GM23338 (cell line): Measurements from ENCODE around the gene CRMP1. TPM values are rescaled to one million over a fixed set of nuclear protein-coding genes. Genes with fewer than 3 reads are reported as not detected.

Experiments
- ATAC-seq: fragments of 200-7000 bp; cut with Tn5 transposase; 3 replicates; pipeline ENCODE4 v1.9.1; 2020
- DNase-seq: peaks from one replicate; pipeline ENCODE4 v3.0.0-alpha.2; 2015; ENCODE audit warnings: low spot score
- H2AFZ ChIP-seq: fragments of 200-600 bp; sonication (generic); 2 replicates; pipeline ENCODE4 v1.8.0; 2016; ENCODE audit warnings: antibody characterized with exemption, mild to moderate bottlenecking, moderate library complexity
- H3F3A ChIP-seq: fragments of 200-600 bp; sonication (generic); replicated peaks from 2 replicates; pipeline ENCODE4 v1.8.0; 2017; ENCODE audit warnings: antibody characterized with exemption, mixed run types, low read depth
- H3K27ac ChIP-seq: fragments of 200-600 bp; sonication (generic); 2 replicates; pipeline ENCODE4 v1.6.1; 2016; ENCODE audit warnings: low read depth
- H3K27me3 ChIP-seq: fragments of 200-600 bp; sonication (generic); 2 replicates; pipeline ENCODE4 v1.8.0; 2016; ENCODE audit warnings: mild to moderate bottlenecking, mixed run types, moderate library complexity; ENCODE audit not compliant: insufficient read depth
- H3K36me3 ChIP-seq: fragments of 200-600 bp; sonication (generic); 2 replicates; pipeline ENCODE4 v1.8.0; 2016; ENCODE audit warnings: mild to moderate bottlenecking; ENCODE audit not compliant: insufficient read depth
- H3K4me1 ChIP-seq: fragments of 200-600 bp; sonication (generic); 2 replicates; pipeline ENCODE4 v1.8.0; 2016; ENCODE audit warnings: mild to moderate bottlenecking, moderate library complexity; ENCODE audit not compliant: insufficient read depth
- H3K4me2 ChIP-seq: fragments of 200-600 bp; sonication (generic); 2 replicates; pipeline ENCODE4 v1.7.1; 2017; ENCODE audit warnings: mixed run types
- H3K4me3 ChIP-seq: fragments of 200-600 bp; sonication (generic); 2 replicates; pipeline ENCODE4 v1.6.1; 2016; ENCODE audit warnings: mixed run types
- H3K79me2 ChIP-seq: fragments of 200-600 bp; sonication (generic); replicated peaks from 2 replicates; pipeline ENCODE4 v1.8.0; 2017; ENCODE audit warnings: mild to moderate bottlenecking; ENCODE audit not compliant: insufficient read depth
- H3K9me2 ChIP-seq: fragments of 200-600 bp; sonication (generic); 2 replicates; pipeline ENCODE4 v1.8.0; 2017; ENCODE audit not compliant: insufficient read depth
- H4K20me1 ChIP-seq: fragments of 200-600 bp; sonication (generic); replicated peaks from 2 replicates; pipeline ENCODE4 v1.8.0; 2017; ENCODE audit warnings: mild to moderate bottlenecking; ENCODE audit not compliant: insufficient read depth
- H3K27ac Mint-ChIP-seq: 2 replicates; pipeline ENCODE4 v1.8.0; 2020; ENCODE audit warnings: inconsistent platforms, mild to moderate bottlenecking, moderate library complexity, mixed read lengths
- H3K27me3 Mint-ChIP-seq: 3 replicates; pipeline ENCODE4 v1.8.0; 2022; ENCODE audit warnings: low read depth, mild to moderate bottlenecking, moderate library complexity, mixed read lengths, inconsistent platforms; ENCODE audit not compliant: insufficient read depth, poor library complexity
- H3K36me3 Mint-ChIP-seq: 3 replicates; pipeline ENCODE4 v1.8.0; 2021; ENCODE audit warnings: low read depth, mild to moderate bottlenecking, inconsistent platforms, moderate library complexity, mixed read lengths
- H3K4me1 Mint-ChIP-seq: 3 replicates; pipeline ENCODE4 v1.8.0; 2020; ENCODE audit warnings: mild to moderate bottlenecking, inconsistent platforms, mixed read lengths
- H3K4me3 Mint-ChIP-seq: 3 replicates; pipeline ENCODE4 v1.8.0; 2021; ENCODE audit warnings: moderate library complexity, mild to moderate bottlenecking, inconsistent platforms, mixed read lengths
- H3K9me3 Mint-ChIP-seq: 3 replicates; pipeline ENCODE4 v1.8.0; 2020; ENCODE audit warnings: moderate library complexity, mild to moderate bottlenecking, inconsistent platforms, mixed read lengths
- CTCF ChIP-seq, 2 experiments: fragments of 200-600 bp in 1 of 2; sonication (generic) in 1 of 2; conservative IDR thresholded peaks; 2 replicates each; pipeline versions ENCODE4 v1.5.1 to v1.6.1; 2016 to 2017; ENCODE audit warnings: antibody characterized with exemption in 2 of 2, low read depth in 2 of 2, mild to moderate bottlenecking in 2 of 2, moderate library complexity in 1 of 2
- ETS1 ChIP-seq: IDR thresholded peaks from 2 replicates; pipeline ENCODE4 v1.6.1; 2016; ENCODE audit warnings: antibody characterized with exemption
- EZH2phosphoT487 ChIP-seq: fragments of 200-600 bp; sonication (generic); IDR thresholded peaks from one replicate; pipeline ENCODE4 v1.8.1; 2018; ENCODE audit warnings: antibody characterized with exemption; ENCODE audit not compliant: unreplicated experiment
- JUNB ChIP-seq: IDR thresholded peaks from one replicate; pipeline ENCODE4 v1.6.1; 2016; ENCODE audit warnings: antibody characterized with exemption; ENCODE audit not compliant: unreplicated experiment
- NANOG ChIP-seq: IDR thresholded peaks from 2 replicates; pipeline ENCODE4 v1.6.1; 2016; ENCODE audit warnings: antibody characterized with exemption, borderline replicate concordance
- POLR2AphosphoS5 ChIP-seq: IDR thresholded peaks from 2 replicates; pipeline ENCODE4 v1.6.1; 2016; ENCODE audit warnings: antibody characterized with exemption, low read depth
- REST ChIP-seq: IDR thresholded peaks from one replicate; pipeline ENCODE4 v1.6.1; 2018; ENCODE audit warnings: antibody characterized with exemption; ENCODE audit not compliant: unreplicated experiment
- STAT1 ChIP-seq: IDR thresholded peaks from one replicate; pipeline ENCODE4 v1.6.1; 2016; ENCODE audit warnings: antibody characterized with exemption; ENCODE audit not compliant: unreplicated experiment
- ZNF331 ChIP-seq: fragments of 250-450 bp; sonication (Bioruptor Pico); IDR thresholded peaks from 2 replicates; pipeline ENCODE4 v1.5.0; 2020; ENCODE audit warnings: low read depth, mild to moderate bottlenecking, moderate library complexity
- polyA plus RNA-seq: library from polyadenylated mRNA; unstranded; fragments of >200 nt; fragmentation: Nextera tagmentation; extraction: Ambion mirVana; gene quantifications from 2 replicates; pipeline ENCODE4 v1.2.1, GENCODE V29; 2016
- total RNA-seq: library from RNA; depleted of rRNA; stranded (reverse); fragments of >200 nt; shearing (Covaris generic); gene quantifications from 2 replicates; pipeline ENCODE4 v1.2.3, GENCODE V29; 2014

CRMP1 gene
- total and polyA plus RNA-seq, 2 experiments from 2014 or later, result 52.7 to 146 TPM

- H3K4me1 Mint-ChIP-seq, result peaks cover 7% of the 10 kb centered on the region; the same call in 1 of the 3 replicates
- no peak for ATAC-seq
- H3K9me3 Mint-ChIP-seq, result no peaks in the 10 kb centered on the region
- H3K4me2 ChIP-seq, result no peak overlapping the region
- no peak overlapping the region for H3K27ac ChIP-seq
- no peaks in the 10 kb centered on the region for H4K20me1 ChIP-seq
- no peaks in the 10 kb centered on the region for H3K27me3 ChIP-seq
- H3K27me3 Mint-ChIP-seq, result peaks cover 3% of the 10 kb centered on the region
- H3K27ac Mint-ChIP-seq, result no peak overlapping the region
- H3K4me3 ChIP-seq, result no peak overlapping the region
- no peak overlapping the region for H2AFZ ChIP-seq
- H3K36me3 Mint-ChIP-seq, result peaks cover 36% of the 10 kb centered on the region
- H3K9me2 ChIP-seq, result no peaks in the 10 kb centered on the region
- H3K36me3 ChIP-seq, result no peaks in the 10 kb centered on the region
- H3K4me3 Mint-ChIP-seq, result no peak overlapping the region
- TF ChIP-seq ETS1, result no peak
- no peak for TF ChIP-seq NANOG
- TF ChIP-seq ZNF331 (CRISPR knock-in tag), result no peak
- TF ChIP-seq POLR2AphosphoS5, result no peak
- H3K4me1 ChIP-seq, result no peaks in the 10 kb centered on the region
- DNase-seq, result no peak
- no peaks in the 10 kb centered on the region for H3K79me2 ChIP-seq
- H3F3A ChIP-seq, result no peaks in the 10 kb centered on the region
Measured at GRCh38 chr4:5783486-5783885, 109.4 kb downstream of the CRMP1 start.

GRCh38 chr4:5782829-5783476 lies 109.9 kb downstream of the CRMP1 start:
- Histone ChIP-seq H3K4me1 (no peaks in the 10 kb centered on the region), H3K9me2 (no peaks in the 10 kb centered on the region), H3F3A (no peaks in the 10 kb centered on the region), H3K36me3 (no peaks in the 10 kb centered on the region), H3K27me3 (no peaks in the 10 kb centered on the region), H3K4me3 (no peak overlapping the region), H3K79me2 (no peaks in the 10 kb centered on the region), H2AFZ (no peak overlapping the region), H4K20me1 (no peaks in the 10 kb centered on the region), H3K27ac (no peak overlapping the region), H3K4me2 (no peak overlapping the region)
- TF ChIP-seq STAT1 (no peak), CTCF (conservative IDR thresholded peaks at IDR 0.05; ENCODE audit: low read depth in 2 of 2) (no peak), JUNB (no peak), EZH2phosphoT487 (no peak), REST (no peak)
- Mint-ChIP-seq H3K9me3 (no peaks in the 10 kb centered on the region; the same call in 2 of the 3 replicates), H3K4me3 (no peak overlapping the region), H3K4me1 (peaks cover 7% of the 10 kb centered on the region; the same call in 1 of the 3 replicates), H3K36me3 (peaks cover 31% of the 10 kb centered on the region), H3K27ac (no peak overlapping the region), H3K27me3 (peaks cover 3% of the 10 kb centered on the region)
- ATAC-seq (no peak), DNase-seq (no peak)
